Measurements from ENCODE around the gene MPZL1.

The MPZL1 gene

DNA sequence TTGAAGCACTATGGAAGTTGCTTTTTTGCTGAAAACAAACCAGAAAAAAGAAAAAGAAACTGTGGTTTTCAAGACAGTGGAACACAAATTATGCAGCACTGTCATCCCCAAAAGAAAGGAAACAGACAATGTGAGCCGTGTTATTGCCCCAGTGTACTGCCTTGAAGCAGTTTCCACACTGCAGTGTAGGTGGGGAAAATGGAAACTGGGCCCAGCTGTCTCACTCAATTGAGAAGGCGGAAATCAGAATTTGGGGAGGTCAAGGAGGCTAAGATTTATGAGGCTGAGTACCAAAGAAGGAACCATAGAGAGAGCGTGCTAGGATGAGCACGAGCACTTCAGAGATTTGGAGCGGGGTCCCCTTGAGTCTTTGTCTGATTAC is 55.5 kb downstream of the MPZL1 start:
- TF ChIP-seq, protein P1, sequence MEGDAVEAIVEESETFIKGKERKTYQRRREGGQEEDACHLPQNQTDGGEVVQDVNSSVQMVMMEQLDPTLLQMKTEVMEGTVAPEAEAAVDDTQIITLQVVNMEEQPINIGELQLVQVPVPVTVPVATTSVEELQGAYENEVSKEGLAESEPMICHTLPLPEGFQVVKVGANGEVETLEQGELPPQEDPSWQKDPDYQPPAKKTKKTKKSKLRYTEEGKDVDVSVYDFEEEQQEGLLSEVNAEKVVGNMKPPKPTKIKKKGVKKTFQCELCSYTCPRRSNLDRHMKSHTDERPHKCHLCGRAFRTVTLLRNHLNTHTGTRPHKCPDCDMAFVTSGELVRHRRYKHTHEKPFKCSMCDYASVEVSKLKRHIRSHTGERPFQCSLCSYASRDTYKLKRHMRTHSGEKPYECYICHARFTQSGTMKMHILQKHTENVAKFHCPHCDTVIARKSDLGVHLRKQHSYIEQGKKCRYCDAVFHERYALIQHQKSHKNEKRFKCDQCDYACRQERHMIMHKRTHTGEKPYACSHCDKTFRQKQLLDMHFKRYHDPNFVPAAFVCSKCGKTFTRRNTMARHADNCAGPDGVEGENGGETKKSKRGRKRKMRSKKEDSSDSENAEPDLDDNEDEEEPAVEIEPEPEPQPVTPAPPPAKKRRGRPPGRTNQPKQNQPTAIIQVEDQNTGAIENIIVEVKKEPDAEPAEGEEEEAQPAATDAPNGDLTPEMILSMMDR (IDR thresholded peaks at IDR 0.05; ENCODE audit: low read depth, low read length) = no peak
- no peak overlapping the region for H3K4me3 ChIP-seq (replicated peaks in 1 of 2; ENCODE audit: low read depth in 2 of 2, low read length in 2 of 2)
- DNase-seq (ENCODE audit: low read depth in 2 of 2) = no peak

DNA sequence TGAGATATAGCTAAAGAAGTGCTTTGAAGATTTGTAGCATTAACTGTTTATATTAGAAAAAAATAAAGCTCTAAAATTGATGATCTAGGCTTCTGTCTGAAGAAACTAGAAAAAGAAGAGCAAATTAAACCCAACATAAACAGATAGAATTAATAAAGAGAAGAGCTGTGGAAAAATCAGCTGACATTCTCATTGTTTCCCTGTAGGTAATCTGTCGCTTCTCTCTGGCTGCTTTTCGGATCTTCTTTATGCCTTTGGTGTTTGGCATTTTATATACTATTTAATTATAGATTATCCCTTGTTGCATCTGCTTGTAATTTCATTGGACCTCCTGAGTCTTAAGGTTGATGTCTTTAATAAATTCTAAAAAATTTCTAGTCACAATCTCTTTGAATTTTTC is 59.8 kb downstream of the MPZL1 start:
- TF ChIP-seq, protein P1 (IDR thresholded peaks at IDR 0.05; ENCODE audit: low read depth, low read length) = no peak
- H3K4me3 ChIP-seq (replicated peaks in 1 of 2; ENCODE audit: low read depth in 2 of 2, low read length in 2 of 2) = no peak overlapping the region

DNA sequence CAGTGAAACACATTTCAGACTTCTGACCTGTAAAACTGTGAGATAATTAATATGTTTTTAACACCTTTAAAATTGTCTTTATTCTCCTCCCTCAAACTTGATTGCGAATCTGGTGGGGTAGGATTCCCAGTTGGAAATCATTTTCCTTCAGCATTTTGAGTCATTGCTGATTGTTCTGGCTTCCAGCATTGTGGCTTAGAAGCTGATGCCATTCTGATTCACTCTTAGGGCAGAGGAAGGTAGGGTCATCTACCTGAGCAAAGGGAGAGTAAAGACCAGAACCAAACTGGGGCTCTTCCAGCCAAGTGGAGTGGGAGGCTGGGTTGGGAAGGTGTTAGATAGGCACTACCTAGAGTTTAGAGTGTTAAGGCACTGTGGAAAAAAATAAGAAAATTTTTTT is 61.2 kb downstream of the MPZL1 start:
- TF ChIP-seq, protein P1 (IDR thresholded peaks at IDR 0.05; ENCODE audit: low read depth, low read length) = no peak
- no peak for DNase-seq (ENCODE audit: low read depth in 2 of 2)
- no peak overlapping the region for H3K4me3 ChIP-seq (replicated peaks in 1 of 2; ENCODE audit: low read depth in 2 of 2, low read length in 2 of 2)

More for the DNA sequence above, 59.8 kb downstream of the MPZL1 start:
- DNase-seq (ENCODE audit: low read depth in 2 of 2) = no peak

DNA sequence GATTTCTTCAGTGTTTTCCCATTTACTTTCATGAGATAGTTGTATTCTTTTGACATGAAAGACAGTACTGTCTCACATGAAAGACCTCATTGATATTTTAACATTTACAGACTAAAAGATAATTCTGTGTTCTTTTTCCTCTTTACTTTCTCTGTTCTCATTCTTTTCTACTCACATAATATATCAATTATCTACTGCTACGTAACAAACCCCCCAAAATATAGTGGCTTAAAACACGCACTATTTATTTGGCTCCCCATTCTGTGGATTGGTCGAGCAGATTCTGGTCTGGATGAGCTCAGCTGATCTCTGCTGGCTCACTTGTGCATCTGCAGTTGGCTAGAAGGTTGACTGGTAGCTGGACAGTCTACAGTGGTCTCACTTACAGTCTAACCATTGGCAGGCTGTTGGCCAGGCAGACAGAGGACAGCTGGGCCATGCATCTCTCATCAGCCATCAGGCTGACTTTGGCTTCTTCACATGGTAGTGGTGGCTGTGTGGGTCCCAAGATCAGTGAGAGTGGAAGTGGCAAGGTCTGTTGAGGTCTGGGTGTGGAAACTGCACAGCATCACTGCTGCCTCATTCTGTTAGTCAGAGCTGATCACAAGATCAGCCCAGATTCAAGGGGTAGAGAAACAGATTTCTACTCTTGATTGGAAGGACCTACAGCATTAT is 63.2 kb downstream of the MPZL1 start:
- peak in 1 of 2 donors; percentile 30 for DNase-seq (ENCODE audit: low read depth in 2 of 2)
- TF ChIP-seq, protein P1 (IDR thresholded peaks at IDR 0.05; ENCODE audit: low read depth, low read length) = no peak
- H3K4me3 ChIP-seq (replicated peaks in 1 of 2; ENCODE audit: low read depth in 2 of 2, low read length in 2 of 2) = no peak overlapping the region

DNA sequence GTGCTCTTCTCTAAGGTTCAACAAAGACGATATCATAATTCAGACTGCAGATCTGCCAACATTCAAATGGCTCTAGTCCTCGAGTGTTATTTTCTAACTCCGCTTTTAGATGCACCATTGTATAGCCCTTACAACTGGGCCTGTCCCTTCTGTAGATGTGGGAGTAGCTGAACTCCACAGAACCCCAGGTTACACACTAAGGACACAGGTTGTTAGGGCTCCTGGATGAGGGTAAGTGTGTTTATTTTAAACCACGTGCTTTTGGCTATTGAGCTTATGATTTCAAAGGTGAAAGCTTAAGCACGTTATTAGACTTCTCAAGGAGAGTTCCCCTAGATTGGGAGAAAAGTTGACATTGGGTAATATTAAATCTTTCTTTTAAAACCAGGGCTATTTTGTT is 64.7 kb downstream of the MPZL1 start:
- no peak for DNase-seq (ENCODE audit: low read depth in 2 of 2)
- H3K4me3 ChIP-seq (replicated peaks in 1 of 2; ENCODE audit: low read depth in 2 of 2, low read length in 2 of 2) = no peak overlapping the region
- TF ChIP-seq, protein P1 (IDR thresholded peaks at IDR 0.05; ENCODE audit: low read depth, low read length) = no peak

DNA sequence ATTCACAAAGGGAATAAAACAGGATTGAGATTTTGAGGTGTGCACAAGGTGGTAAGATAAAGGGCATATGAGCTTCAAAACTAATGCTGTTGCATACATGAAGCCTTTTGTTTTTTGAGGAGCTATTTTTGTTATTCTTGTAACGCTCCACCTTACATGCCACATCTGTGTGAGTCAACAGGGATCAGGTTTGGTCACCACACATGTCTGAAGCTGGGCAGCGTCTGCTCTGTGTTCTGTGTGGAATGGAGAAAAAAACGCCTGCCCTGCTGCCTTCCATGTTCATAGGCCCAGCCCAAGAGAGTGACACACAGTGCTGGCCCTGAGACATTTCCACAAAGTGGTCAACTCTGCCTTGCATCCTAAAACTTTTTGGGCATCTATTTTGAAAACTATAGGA is 67.7 kb downstream of the MPZL1 start:
- peak in 1 of 2 donors; percentile 71 for DNase-seq (ENCODE audit: low read depth in 2 of 2)
- no peak overlapping the region for H3K4me3 ChIP-seq (replicated peaks in 1 of 2; ENCODE audit: low read depth in 2 of 2, low read length in 2 of 2)
- TF ChIP-seq, protein P1 (IDR thresholded peaks at IDR 0.05; ENCODE audit: low read depth, low read length) = no peak

DNA sequence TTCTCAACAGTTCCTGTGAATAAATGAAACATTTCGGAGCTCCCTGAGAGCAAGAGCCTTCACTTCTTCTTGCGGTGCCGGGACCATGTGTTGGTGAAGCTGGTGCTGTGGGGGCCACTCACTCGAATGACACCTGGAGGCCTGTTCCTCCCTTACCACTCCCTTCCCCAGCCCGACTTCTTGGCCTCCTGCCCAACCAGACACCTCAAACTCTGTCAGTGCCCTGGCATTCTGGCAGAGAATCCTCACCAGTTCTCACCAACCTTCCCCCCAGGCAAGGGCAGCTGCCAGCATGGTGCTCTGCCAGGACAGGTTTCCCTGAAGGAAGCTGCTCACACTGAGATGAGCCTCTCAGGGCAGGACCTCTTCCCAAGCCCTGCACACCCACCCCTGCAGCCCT is 68.3 kb downstream of the MPZL1 start:
- DNase-seq (ENCODE audit: low read depth in 2 of 2) = no peak
- TF ChIP-seq, protein P1 (IDR thresholded peaks at IDR 0.05; ENCODE audit: low read depth, low read length) = no peak
- no peak overlapping the region for H3K4me3 ChIP-seq (replicated peaks in 1 of 2; ENCODE audit: low read depth in 2 of 2, low read length in 2 of 2)
